Measurements from ENCODE around the gene ZBTB8A. TPM values are rescaled to one million over a fixed set of nuclear protein-coding genes. Genes with fewer than 3 reads are reported as not detected.
"Not testable (repeated sequence)": the region's sequence is repeated elsewhere in the genome, so short reads cannot be mapped to it uniquely, and the experiment has no call there.

ZBTB8A gene
- total RNA-seq, 2 donors from 2014 or later = not detected

DNA sequence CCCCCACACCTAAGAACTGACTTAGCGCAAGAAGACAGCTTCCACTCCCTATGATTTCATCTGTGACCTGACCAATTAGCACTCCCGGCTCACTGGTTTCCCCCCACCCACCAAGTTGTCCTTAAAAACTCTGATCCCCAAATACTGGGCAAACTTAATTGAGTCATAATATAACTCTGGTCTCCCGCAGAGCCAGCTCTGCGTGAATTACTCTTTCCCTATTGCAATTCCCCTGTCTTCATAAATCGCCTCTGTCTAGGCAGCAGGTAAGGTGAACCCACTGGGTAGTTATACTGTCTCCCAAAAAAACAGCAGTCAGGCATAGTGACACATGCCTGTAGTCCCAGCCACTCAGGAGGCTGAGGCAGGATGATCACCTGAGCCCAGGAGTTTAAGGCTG lies 74.2 kb downstream of the ZBTB8A start:
- no peaks in the 10 kb centered on the region for H3K36me3 Mint-ChIP-seq (ENCODE audit: low read depth)
- DNase-seq (no peak), ATAC-seq (no peak)
- H3K4me3 Mint-ChIP-seq = no peak overlapping the region
- peaks cover 7% of the 10 kb centered on the region for H3K27me3 Mint-ChIP-seq
- H3K4me1 Mint-ChIP-seq = peaks cover 3% of the 10 kb centered on the region
- no peak overlapping the region for H3K27ac Mint-ChIP-seq
- no peaks in the 10 kb centered on the region for H3K9me3 ChIP-seq (ENCODE audit: control insufficient read depth, low read length, poor library complexity, severe bottlenecking)

DNA sequence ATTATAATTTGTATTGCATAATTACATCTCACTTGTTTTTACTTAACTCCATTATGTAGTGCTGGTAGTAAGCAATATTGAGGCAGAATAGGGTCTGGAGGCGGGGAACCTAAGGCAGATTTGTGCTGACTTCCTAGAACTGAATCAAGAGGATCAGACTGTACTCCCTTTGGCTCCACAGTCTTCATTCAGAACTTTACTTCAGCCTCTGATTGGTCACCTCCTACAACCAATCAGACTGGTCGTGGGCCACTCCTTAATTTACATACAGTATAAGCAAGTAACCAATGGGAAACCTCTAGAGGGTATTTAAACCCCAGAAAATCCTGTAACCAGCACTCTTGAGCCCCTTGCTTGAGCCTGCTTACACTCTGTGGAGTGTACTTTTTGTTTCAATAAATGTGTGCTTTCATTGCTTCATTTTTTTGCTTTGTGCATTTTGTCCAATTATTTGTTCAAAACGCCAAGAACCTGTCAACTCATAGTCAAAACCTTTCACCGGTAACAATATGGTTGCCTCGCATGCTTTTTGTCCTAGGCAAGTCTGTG lies 79.5 kb downstream of the ZBTB8A start:
- Mint-ChIP-seq H3K4me3 (no peak overlapping the region), H3K36me3 (ENCODE audit: low read depth) (peaks cover 4% of the 10 kb centered on the region), H3K4me1 (peaks cover 10% of the 10 kb centered on the region), H3K27ac (no peak overlapping the region), H3K27me3 (no peaks in the 10 kb centered on the region)
- no peaks in the 10 kb centered on the region for H3K9me3 ChIP-seq (ENCODE audit: control insufficient read depth, low read length, poor library complexity, severe bottlenecking)
- no peak for ATAC-seq
- no peak for DNase-seq

GRCh38 chr1:32619701-32620485 lies 80.7 kb downstream of the ZBTB8A start:
- no peak for ATAC-seq
- H3K36me3 Mint-ChIP-seq (ENCODE audit: low read depth) = peaks cover 6% of the 10 kb centered on the region

GRCh38 chr1:32622205-32622604 lies 83.0 kb downstream of the ZBTB8A start:
- Mint-ChIP-seq H3K4me3 (no peak overlapping the region), H3K36me3 (ENCODE audit: low read depth) (peaks cover 6% of the 10 kb centered on the region), H3K4me1 (peaks cover 18% of the 10 kb centered on the region), H3K27me3 (no peaks in the 10 kb centered on the region), H3K27ac (peak overlapping the region; percentile 16)
- DNase-seq = no peak
- no peak for ATAC-seq
- H3K9me3 ChIP-seq (ENCODE audit: control insufficient read depth, low read length, poor library complexity, severe bottlenecking) = no peaks in the 10 kb centered on the region

More at GRCh38 chr1:32619701-32620485, 80.7 kb downstream of the ZBTB8A start:
- Mint-ChIP-seq H3K4me3 (no peak overlapping the region), H3K4me1 (peaks cover 16% of the 10 kb centered on the region), H3K27me3 (no peaks in the 10 kb centered on the region), H3K27ac (no peak overlapping the region)
- DNase-seq = no peak
- H3K9me3 ChIP-seq (ENCODE audit: control insufficient read depth, low read length, poor library complexity, severe bottlenecking) = no peaks in the 10 kb centered on the region

DNA sequence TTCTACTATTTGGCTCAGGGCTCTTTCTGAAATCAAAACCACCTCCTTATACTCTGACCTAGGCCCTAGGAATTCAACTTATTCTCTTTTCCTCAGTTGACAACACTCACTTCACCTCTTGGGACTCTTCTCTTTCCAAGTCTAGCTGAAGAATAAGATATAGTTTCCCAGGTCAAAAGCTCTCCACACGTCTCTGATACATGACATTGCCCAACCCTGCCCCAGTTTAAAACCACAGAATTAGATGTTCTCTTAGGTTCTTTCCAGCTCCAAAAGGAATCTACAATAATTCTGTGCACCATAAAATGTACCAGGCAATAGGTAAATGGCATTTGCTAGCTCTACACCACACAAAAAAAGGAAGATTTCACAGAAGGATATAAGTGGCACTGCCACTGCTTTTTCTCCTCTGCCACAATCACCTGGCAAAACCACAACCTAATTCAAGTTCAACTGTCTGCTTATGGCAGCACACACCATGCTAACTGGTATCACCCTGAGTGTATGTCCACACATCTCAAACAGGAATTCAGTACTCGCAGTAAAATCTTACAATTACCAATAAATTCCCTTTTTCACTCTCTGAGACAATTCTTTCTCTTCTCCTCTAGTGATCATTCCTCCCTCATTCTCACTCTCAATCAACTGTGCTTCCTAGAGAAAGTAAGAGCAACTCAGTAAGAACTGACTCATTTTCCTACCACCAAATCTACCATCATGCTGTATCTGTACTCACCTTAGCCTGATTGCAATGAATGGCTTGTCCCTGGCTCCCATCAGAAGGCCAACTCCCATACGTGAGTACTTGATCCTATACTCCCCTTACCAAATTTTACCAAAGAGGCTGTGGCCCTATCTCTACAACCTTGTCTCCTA lies 83.8 kb downstream of the ZBTB8A start:
- Mint-ChIP-seq H3K27me3 (no peaks in the 10 kb centered on the region), H3K4me3 (peak overlapping the region; percentile 39), H3K27ac (peak overlapping the region; percentile 68), H3K4me1 (peaks cover 22% of the 10 kb centered on the region), H3K36me3 (ENCODE audit: low read depth) (peaks cover 6% of the 10 kb centered on the region)
- DNase-seq (no peak), ATAC-seq (peak; percentile 32)
- no peaks in the 10 kb centered on the region for H3K9me3 ChIP-seq (ENCODE audit: control insufficient read depth, low read length, poor library complexity, severe bottlenecking)

- Mint-ChIP-seq H3K27me3 (no peaks in the 10 kb centered on the region), H3K36me3 (ENCODE audit: low read depth) (peaks cover 6% of the 10 kb centered on the region), H3K4me1 (peaks cover 22% of the 10 kb centered on the region), H3K4me3 (peak overlapping the region; percentile 39), H3K27ac (peak overlapping the region; percentile 68)
- ATAC-seq (peak; percentile 60), DNase-seq (no peak)
- no peaks in the 10 kb centered on the region for H3K9me3 ChIP-seq (ENCODE audit: control insufficient read depth, low read length, poor library complexity, severe bottlenecking)
These were observed 84.5 kb downstream of the ZBTB8A start for GRCh38 chr1:32623775-32624174.

- H3K27me3 Mint-ChIP-seq = no peaks in the 10 kb centered on the region
- DNase-seq (no peak), ATAC-seq (no peak)
- H3K4me1 Mint-ChIP-seq = peaks cover 22% of the 10 kb centered on the region
- H3K4me3 Mint-ChIP-seq = no peak overlapping the region
- no peak overlapping the region for H3K27ac Mint-ChIP-seq
- H3K9me3 ChIP-seq (ENCODE audit: control insufficient read depth, low read length, poor library complexity, severe bottlenecking) = no peaks in the 10 kb centered on the region
- peaks cover 6% of the 10 kb centered on the region for H3K36me3 Mint-ChIP-seq (ENCODE audit: low read depth)
These were observed 86.9 kb downstream of the ZBTB8A start for GRCh38 chr1:32626176-32626575.

DNA sequence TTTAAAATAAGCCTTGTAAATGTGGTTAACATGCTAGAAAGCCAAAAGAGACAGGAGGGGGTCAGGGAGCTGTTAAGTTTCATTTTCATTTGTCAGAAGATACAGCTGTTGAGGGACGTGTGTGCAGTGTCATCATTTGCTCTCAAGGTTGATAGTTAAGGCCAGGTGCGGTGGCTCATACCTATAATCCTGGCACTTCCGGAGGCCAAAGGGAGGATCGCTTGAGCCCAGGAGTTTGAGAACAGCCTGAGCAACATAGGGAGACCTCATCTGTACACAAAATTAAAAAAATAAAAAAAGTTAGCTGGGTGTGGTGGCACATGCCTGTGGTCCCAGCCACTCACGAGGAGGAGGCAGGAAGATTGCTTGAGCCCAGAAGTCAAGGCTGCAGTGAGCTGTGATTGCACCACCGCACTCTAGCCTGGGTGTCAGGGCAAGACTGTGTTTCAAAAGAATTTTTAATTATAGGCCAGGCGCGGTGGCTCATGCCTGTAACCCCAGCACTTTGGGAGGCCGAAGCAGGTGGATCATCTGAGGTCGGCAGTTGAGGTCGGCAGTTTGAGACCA lies 88.5 kb downstream of the ZBTB8A start:
- no peaks in the 10 kb centered on the region for H3K27me3 Mint-ChIP-seq
- no peaks in the 10 kb centered on the region for H3K9me3 ChIP-seq (ENCODE audit: control insufficient read depth, low read length, poor library complexity, severe bottlenecking)
- peaks cover 6% of the 10 kb centered on the region for H3K36me3 Mint-ChIP-seq (ENCODE audit: low read depth)
- peaks cover 22% of the 10 kb centered on the region for H3K4me1 Mint-ChIP-seq
- H3K27ac Mint-ChIP-seq = peak overlapping the region; percentile 66
- H3K4me3 Mint-ChIP-seq = no peak overlapping the region
- peak; percentile 52 for ATAC-seq
- DNase-seq = no peak

DNA sequence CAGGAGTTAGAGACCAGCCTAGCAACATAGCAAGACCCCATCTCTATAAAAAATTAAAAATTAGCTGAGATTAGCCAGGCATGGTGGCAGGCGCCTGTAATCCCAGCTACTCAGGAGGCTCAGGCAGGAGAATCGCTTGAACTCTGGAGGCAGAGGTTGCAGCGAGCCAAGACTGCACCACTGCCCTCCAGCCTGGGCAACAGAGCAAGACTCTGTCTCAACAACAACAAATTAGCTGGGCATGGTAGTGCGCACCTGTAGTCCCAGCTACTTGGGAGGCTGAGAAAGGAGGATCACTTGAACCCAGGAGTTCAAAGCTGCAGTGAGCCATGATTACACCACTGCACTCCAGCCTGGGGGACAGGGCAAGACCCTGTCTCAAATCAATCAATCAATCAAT lies 90.9 kb downstream of the ZBTB8A start:
- not testable (repeated sequence) for ATAC-seq; H3K9me3 ChIP-seq (ENCODE audit: control insufficient read depth, low read length, poor library complexity, severe bottlenecking); H3K4me3 Mint-ChIP-seq; H3K27me3 Mint-ChIP-seq; DNase-seq; H3K4me1 Mint-ChIP-seq; H3K36me3 Mint-ChIP-seq (ENCODE audit: low read depth)
- H3K27ac Mint-ChIP-seq = peak overlapping the region; percentile 67

- DNase-seq = no peak
- Mint-ChIP-seq H3K4me3 (no peak overlapping the region), H3K27ac (no peak overlapping the region), H3K27me3 (no peaks in the 10 kb centered on the region), H3K4me1 (peaks cover 13% of the 10 kb centered on the region), H3K36me3 (ENCODE audit: low read depth) (peaks cover 3% of the 10 kb centered on the region)
- ATAC-seq = no peak
- H3K9me3 ChIP-seq (ENCODE audit: control insufficient read depth, low read length, poor library complexity, severe bottlenecking) = no peaks in the 10 kb centered on the region
These were observed 93.6 kb downstream of the ZBTB8A start for GRCh38 chr1:32632829-32633228.

- peaks cover 3% of the 10 kb centered on the region for H3K36me3 Mint-ChIP-seq (ENCODE audit: low read depth)
- H3K4me3 Mint-ChIP-seq = no peak overlapping the region
- H3K9me3 ChIP-seq (ENCODE audit: control insufficient read depth, low read length, poor library complexity, severe bottlenecking) = no peaks in the 10 kb centered on the region
- DNase-seq = no peak
- peak overlapping the region; percentile 41 for H3K27ac Mint-ChIP-seq
- no peak for ATAC-seq
- H3K27me3 Mint-ChIP-seq = no peaks in the 10 kb centered on the region
- peaks cover 13% of the 10 kb centered on the region for H3K4me1 Mint-ChIP-seq
These were observed 96.5 kb downstream of the ZBTB8A start for GRCh38 chr1:32635508-32636277.

DNA sequence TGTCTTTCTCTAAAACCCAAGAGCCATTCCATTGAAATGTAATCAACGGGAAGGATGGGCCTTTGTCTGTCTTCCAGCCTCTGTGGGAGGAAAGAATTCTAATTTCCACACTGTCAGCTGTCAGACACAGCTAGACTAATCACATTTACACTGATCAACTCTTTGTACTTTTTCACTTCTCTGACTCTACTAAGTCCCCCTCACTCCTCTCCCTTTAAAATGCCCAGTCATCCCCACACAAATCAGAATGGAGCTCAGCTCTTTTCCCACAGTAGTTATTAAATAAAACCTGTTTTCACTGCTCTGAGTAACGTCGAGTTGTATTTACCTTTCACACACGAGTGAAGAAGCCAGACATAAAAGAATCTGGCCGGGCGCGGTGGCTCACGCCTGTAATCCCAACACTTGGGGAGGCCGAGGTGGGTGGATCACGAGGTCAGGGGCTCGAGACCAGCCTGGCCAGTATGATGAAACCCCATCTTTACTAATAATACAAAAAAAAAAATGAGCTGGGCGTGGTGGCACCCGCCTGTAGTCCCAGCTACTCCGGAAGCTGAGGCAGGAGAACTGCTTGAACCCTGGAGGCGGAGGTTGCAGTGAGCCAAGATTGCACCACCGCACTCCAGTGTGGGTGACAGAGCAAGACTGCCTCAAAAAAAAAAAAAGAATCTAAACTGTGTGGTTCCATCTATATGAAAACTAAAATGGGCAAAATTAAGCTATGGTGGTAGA lies 97.9 kb downstream of the ZBTB8A start:
- H3K27ac Mint-ChIP-seq = peak overlapping the region; percentile 90
- DNase-seq = no peak
- peaks cover 13% of the 10 kb centered on the region for H3K4me1 Mint-ChIP-seq
- no peak overlapping the region for H3K4me3 Mint-ChIP-seq
- peaks cover 3% of the 10 kb centered on the region for H3K36me3 Mint-ChIP-seq (ENCODE audit: low read depth)
- H3K27me3 Mint-ChIP-seq = no peaks in the 10 kb centered on the region
- no peaks in the 10 kb centered on the region for H3K9me3 ChIP-seq (ENCODE audit: control insufficient read depth, low read length, poor library complexity, severe bottlenecking)
- no peak for ATAC-seq

Data from T-helper 17 cell (primary cell).